ENCODE results near the gene PRG2. TPM values are rescaled to one million over a fixed set of nuclear protein-coding genes. Genes with fewer than 3 reads are reported as not detected.

PRG2 gene
- total RNA-seq, 1 experiment from 2014 or later, result not detected

- POLR2A ChIA-PET (ENCODE audit: unreplicated experiment), result no interaction called here
- no peak overlapping the region for H3K4me3 ChIP-seq (ENCODE audit: low read length)
- no peaks in the 10 kb centered on the region for H3K9me2 ChIP-seq (replicated peaks; ENCODE audit: low read length)
- TF ChIP-seq CTCF (conservative IDR thresholded peaks at IDR 0.05; ENCODE audit: low read depth, low read length), result no peak
- TF ChIP-seq EZH2 (IDR thresholded peaks at IDR 0.05; ENCODE audit: low read length, unreplicated experiment), result no peak
- TF ChIP-seq EZH2phosphoT487 (IDR thresholded peaks at IDR 0.05; ENCODE audit: borderline replicate concordance, low read length), result no peak
- H3K9me3 ChIP-seq (ENCODE audit: low read length), result no peaks in the 10 kb centered on the region
- no peaks in the 10 kb centered on the region for H3K4me1 ChIP-seq (ENCODE audit: insufficient read depth, low read length)
- no peak overlapping the region for H2AFZ ChIP-seq (ENCODE audit: low read length)
- no peak overlapping the region for H3K4me2 ChIP-seq (ENCODE audit: low read length)
- no peak overlapping the region for H3K27ac ChIP-seq (ENCODE audit: low read length)
- H3K36me3 ChIP-seq (ENCODE audit: low read depth, low read length), result no peaks in the 10 kb centered on the region
- no TSS peak for BruUV-seq (replicated peaks)
- H3K79me2 ChIP-seq (ENCODE audit: low read length), result no peaks in the 10 kb centered on the region
- intact Hi-C loops (cut with micrococcal nuclease), result no loop called here
- DNase-seq, result no peak
- ATAC-seq, result no peak
- H3K9ac ChIP-seq (ENCODE audit: low read length), result no peak overlapping the region
- no peaks in the 10 kb centered on the region for H4K20me1 ChIP-seq (ENCODE audit: low read length)
- no peaks in the 10 kb centered on the region for H3K27me3 ChIP-seq (ENCODE audit: low read length)
- no peaks in the 10 kb centered on the region for H3F3A ChIP-seq (ENCODE audit: low read length, unreplicated experiment)
- CTCF ChIA-PET, result no interaction called here
These were observed 15.0 kb downstream of the PRG2 start for GRCh38 chr11:57375490-57375889.

GRCh38 chr11:57374966-57375365 lies 15.5 kb downstream of the PRG2 start:
- no peaks in the 10 kb centered on the region for H4K20me1 ChIP-seq (ENCODE audit: low read length)
- H3K9ac ChIP-seq (ENCODE audit: low read length), result no peak overlapping the region
- no TSS peak for BruUV-seq (replicated peaks)
- intact Hi-C loops (cut with micrococcal nuclease), result no loop called here
- H3K36me3 ChIP-seq (ENCODE audit: low read depth, low read length), result no peaks in the 10 kb centered on the region
- no peaks in the 10 kb centered on the region for H3F3A ChIP-seq (ENCODE audit: low read length, unreplicated experiment)
- no peak for DNase-seq
- ATAC-seq, result no peak
- no peak overlapping the region for H3K4me3 ChIP-seq (ENCODE audit: low read length)
- ChIA-PET CTCF (no interaction called here), POLR2A (ENCODE audit: unreplicated experiment) (no interaction called here)
- no peaks in the 10 kb centered on the region for H3K9me3 ChIP-seq (ENCODE audit: low read length)
- no peaks in the 10 kb centered on the region for H3K27me3 ChIP-seq (ENCODE audit: low read length)
- no peaks in the 10 kb centered on the region for H3K79me2 ChIP-seq (ENCODE audit: low read length)
- H3K4me2 ChIP-seq (ENCODE audit: low read length), result no peak overlapping the region
- no peaks in the 10 kb centered on the region for H3K9me2 ChIP-seq (replicated peaks; ENCODE audit: low read length)
- H2AFZ ChIP-seq (ENCODE audit: low read length), result no peak overlapping the region
- H3K4me1 ChIP-seq (ENCODE audit: insufficient read depth, low read length), result peaks cover 4% of the 10 kb centered on the region; the same call in 1 of the 2 replicates
- no peak overlapping the region for H3K27ac ChIP-seq (ENCODE audit: low read length)
- TF ChIP-seq CTCF (conservative IDR thresholded peaks at IDR 0.05; ENCODE audit: low read depth, low read length) (no peak), EZH2 (IDR thresholded peaks at IDR 0.05; ENCODE audit: low read length, unreplicated experiment) (no peak), EZH2phosphoT487 (IDR thresholded peaks at IDR 0.05; ENCODE audit: borderline replicate concordance, low read length) (no peak)

- intact Hi-C loops (cut with micrococcal nuclease), result no loop called here
- no peaks in the 10 kb centered on the region for H3K27me3 ChIP-seq (ENCODE audit: low read length)
- no peak overlapping the region for H3K4me2 ChIP-seq (ENCODE audit: low read length)
- H3K9ac ChIP-seq (ENCODE audit: low read length), result no peak overlapping the region
- no peak for TF ChIP-seq CTCF (conservative IDR thresholded peaks at IDR 0.05; ENCODE audit: low read depth, low read length)
- H3K79me2 ChIP-seq (ENCODE audit: low read length), result no peaks in the 10 kb centered on the region
- no peaks in the 10 kb centered on the region for H3K36me3 ChIP-seq (ENCODE audit: low read depth, low read length)
- peaks cover 7% of the 10 kb centered on the region; the same call in 1 of the 2 replicates for H3K4me1 ChIP-seq (ENCODE audit: insufficient read depth, low read length)
- no peak overlapping the region for H3K27ac ChIP-seq (ENCODE audit: low read length)
- no peaks in the 10 kb centered on the region for H3F3A ChIP-seq (ENCODE audit: low read length, unreplicated experiment)
- H2AFZ ChIP-seq (ENCODE audit: low read length), result no peak overlapping the region
- DNase-seq (no peak), ATAC-seq (no peak)
- H3K9me2 ChIP-seq (replicated peaks; ENCODE audit: low read length), result no peaks in the 10 kb centered on the region
- H4K20me1 ChIP-seq (ENCODE audit: low read length), result no peaks in the 10 kb centered on the region
- no peak overlapping the region for H3K4me3 ChIP-seq (ENCODE audit: low read length)
- CTCF ChIA-PET, result no interaction called here
- POLR2A ChIA-PET (ENCODE audit: unreplicated experiment), result no interaction called here
- BruUV-seq (replicated peaks), result no TSS peak
- no peaks in the 10 kb centered on the region for H3K9me3 ChIP-seq (ENCODE audit: low read length)
These were observed 17.3 kb downstream of the PRG2 start for GRCh38 chr11:57373146-57373545.
